GM18505 (cell line): ENCODE results near the gene SLC1A2.

Source experiments
- ATAC-seq: cut with Tn5 transposase; IDR thresholded peaks from one replicate; pipeline ENCODE4 v1.9.1; 2021; ENCODE audit not compliant: unreplicated experiment
- POLR2A ChIP-seq: IDR thresholded peaks from 4 replicates; pipeline ENCODE4 v1.6.1; 2011; ENCODE audit warnings: borderline replicate concordance; ENCODE audit not compliant: insufficient read depth, insufficient read length; ENCODE audit errors: extremely low read depth

SLC1A2 gene

GRCh38 chr11:35363854-35364780, 55.2 kb downstream of the SLC1A2 start:
- TF ChIP-seq POLR2A: no peak
- no peak for ATAC-seq

GRCh38 chr11:35363246-35363801, 56.0 kb downstream of the SLC1A2 start:
- ATAC-seq: no peak
- TF ChIP-seq POLR2A: no peak

- no peak for ATAC-seq
- TF ChIP-seq POLR2A: no peak
These were observed 56.8 kb downstream of the SLC1A2 start for GRCh38 chr11:35362521-35362980.

GRCh38 chr11:35360055-35360530, 59.3 kb downstream of the SLC1A2 start:
- no peak for TF ChIP-seq POLR2A
- no peak for ATAC-seq

- no peak for TF ChIP-seq POLR2A
- no peak for ATAC-seq
These were observed 59.9 kb downstream of the SLC1A2 start for GRCh38 chr11:35359321-35360054.

- ATAC-seq: no peak
- TF ChIP-seq POLR2A: no peak
These were observed 61.0 kb downstream of the SLC1A2 start for GRCh38 chr11:35358391-35358790.

GRCh38 chr11:35357923-35358322, 61.4 kb downstream of the SLC1A2 start:
- no peak for TF ChIP-seq POLR2A
- ATAC-seq: no peak

GRCh38 chr11:35355102-35355749, 64.1 kb downstream of the SLC1A2 start:
- no peak for TF ChIP-seq POLR2A
- ATAC-seq: no peak

- ATAC-seq: no peak
These were observed 64.7 kb downstream of the SLC1A2 start for GRCh38 chr11:35354644-35355043.

GRCh38 chr11:35352077-35352888, 67.1 kb downstream of the SLC1A2 start:
- TF ChIP-seq POLR2A: no peak

More at GRCh38 chr11:35354644-35355043, 64.7 kb downstream of the SLC1A2 start:
- TF ChIP-seq POLR2A: no peak

GRCh38 chr11:35349897-35350296, 69.5 kb downstream of the SLC1A2 start:
- no peak for TF ChIP-seq POLR2A
- no peak for ATAC-seq

More at GRCh38 chr11:35352077-35352888, 67.1 kb downstream of the SLC1A2 start:
- ATAC-seq: no peak
